Forelimb muscle (tissue), 1 donor: Measurements from ENCODE around the gene HTR4. TPM values are rescaled to one million over a fixed set of nuclear protein-coding genes. Genes with fewer than 3 reads are reported as not detected.
"Not testable (repeated sequence)": the region's sequence is repeated elsewhere in the genome, so short reads cannot be mapped to it uniquely, and the experiment has no call there.

ENCODE experiments used
- DNase-seq: peaks from one replicate; pipeline ENCODE4 v3.0.0-alpha.2; 2013; ENCODE audit warnings: low read depth
- polyA plus RNA-seq: library from polyadenylated mRNA; unstranded; fragments of 120-200 nt; gene quantifications from one replicate; pipeline ENCODE4 v1.2.1, GENCODE V29; 2013; ENCODE audit not compliant: insufficient read length

Gene HTR4
- polyA plus RNA-seq, 1 donor = not detected

- DNase-seq = no peak
These were observed 176.9 kb downstream of the HTR4 start for GRCh38 chr5:148477429-148477828.

GRCh38 chr5:148476302-148476701, 178.0 kb downstream of the HTR4 start:
- DNase-seq = no peak

- no peak for DNase-seq
These were observed 180.3 kb downstream of the HTR4 start for GRCh38 chr5:148474025-148474511.

GRCh38 chr5:148471379-148471778, 182.9 kb downstream of the HTR4 start:
- no peak for DNase-seq

- no peak for DNase-seq
These were observed 184.8 kb downstream of the HTR4 start for GRCh38 chr5:148469501-148469935.

GRCh38 chr5:148468746-148469145, 185.6 kb downstream of the HTR4 start:
- not testable (repeated sequence) for DNase-seq

GRCh38 chr5:148467958-148468357, 186.4 kb downstream of the HTR4 start:
- DNase-seq = no peak

GRCh38 chr5:148466236-148466580, 188.1 kb downstream of the HTR4 start:
- DNase-seq = no peak

- DNase-seq = no peak
These were observed 188.7 kb downstream of the HTR4 start for GRCh38 chr5:148465381-148466235.

GRCh38 chr5:148459669-148460068, 194.7 kb downstream of the HTR4 start:
- DNase-seq = no peak

- no peak for DNase-seq
These were observed 196.1 kb downstream of the HTR4 start for GRCh38 chr5:148458036-148458888.

- DNase-seq = no peak
These were observed 197.1 kb downstream of the HTR4 start for GRCh38 chr5:148457183-148457620.

- DNase-seq = no peak
These were observed 199.1 kb downstream of the HTR4 start for GRCh38 chr5:148455185-148455584.

GRCh38 chr5:148454576-148454975, 199.8 kb downstream of the HTR4 start:
- no peak for DNase-seq

- no peak for DNase-seq
These were observed 201.7 kb downstream of the HTR4 start for GRCh38 chr5:148452499-148453193.

GRCh38 chr5:148446611-148447010, 207.7 kb downstream of the HTR4 start:
- no peak for DNase-seq

GRCh38 chr5:148445578-148445977, 208.7 kb downstream of the HTR4 start:
- no peak for DNase-seq

- peak; percentile 34 for DNase-seq
These were observed 210.3 kb downstream of the HTR4 start for GRCh38 chr5:148443998-148444397.

GRCh38 chr5:148443241-148443640, 211.1 kb downstream of the HTR4 start:
- DNase-seq = no peak

GRCh38 chr5:148438933-148439332, 215.4 kb downstream of the HTR4 start:
- DNase-seq = no peak

GRCh38 chr5:148437249-148437648, 217.1 kb downstream of the HTR4 start:
- no peak for DNase-seq

GRCh38 chr5:148436029-148436428, 218.3 kb downstream of the HTR4 start:
- no peak for DNase-seq
